Progenitor cell of endocrine pancreas (in vitro differentiated cells): ENCODE measurements around the gene ZFC3H1. TPM values are rescaled to one million over a fixed set of nuclear protein-coding genes. Genes with fewer than 3 reads are reported as not detected.

Experiments used
- DNase-seq: peaks from one replicate; pipeline ENCODE4 v3.0.0; 2021; ENCODE audit warnings: low spot score; ENCODE audit not compliant: unreplicated experiment
- H3K27ac Mint-ChIP-seq: 2 replicates; pipeline ENCODE4 v1.8.0; 2021; ENCODE audit warnings: mild to moderate bottlenecking, moderate library complexity, mixed read lengths
- H3K27me3 Mint-ChIP-seq: 2 replicates; pipeline ENCODE4 v1.8.0; 2021; ENCODE audit warnings: mixed read lengths
- H3K36me3 Mint-ChIP-seq: 2 replicates; pipeline ENCODE4 v1.8.0; 2022; ENCODE audit warnings: mixed read lengths; ENCODE audit not compliant: insufficient read depth
- H3K4me1 Mint-ChIP-seq: 2 replicates; pipeline ENCODE4 v1.8.0; 2021; ENCODE audit warnings: low read depth, mixed read lengths
- H3K4me3 Mint-ChIP-seq: 2 replicates; pipeline ENCODE4 v1.8.0; 2021; ENCODE audit warnings: low read depth, mild to moderate bottlenecking, moderate library complexity, mixed read lengths
- H3K9me3 Mint-ChIP-seq: 2 replicates; pipeline ENCODE4 v1.8.0; 2021; ENCODE audit warnings: low read depth, mixed read lengths
- total RNA-seq: library from RNA; stranded (reverse); gene quantifications from 2 replicates; pipeline ENCODE4 v1.2.1, GENCODE V29; 2021
- TF ChIP-seq, protein P1 (sequence below): fragments of 200-600 bp; sonication (generic); IDR thresholded peaks from one replicate; pipeline ENCODE4 v1.5.0; 2021; ENCODE audit warnings: antibody characterized with exemption, mild to moderate bottlenecking; ENCODE audit not compliant: unreplicated experiment

The ZFC3H1 gene
- total RNA-seq, 1 donor from 2014 or later = 54.7 TPM

DNA sequence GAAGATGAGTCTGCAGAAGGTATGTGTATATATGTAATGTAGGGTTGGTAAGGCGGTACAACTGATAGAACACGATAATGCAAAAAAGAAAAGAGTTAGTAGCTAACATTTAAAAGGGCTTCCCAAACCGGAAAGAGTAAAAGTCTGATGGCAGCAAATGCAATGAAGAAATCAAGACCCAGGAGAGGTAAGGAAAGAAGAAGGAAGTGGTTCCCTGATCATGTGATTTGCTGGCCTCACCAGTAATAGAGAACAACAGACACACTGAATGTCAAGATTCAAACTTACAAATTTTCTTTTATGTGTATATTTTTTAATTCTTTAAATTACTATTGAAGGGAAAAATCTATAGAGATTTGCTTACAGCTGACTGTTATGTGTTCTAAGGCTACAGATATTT lies 18.4 kb downstream of the ZFC3H1 start:
- no peaks in the 10 kb centered on the region for H3K27me3 Mint-ChIP-seq
- H3K9me3 Mint-ChIP-seq = no peaks in the 10 kb centered on the region
- H3K27ac Mint-ChIP-seq = no peak overlapping the region
- H3K4me3 Mint-ChIP-seq = no peak overlapping the region
- DNase-seq = no peak
- H3K4me1 Mint-ChIP-seq = peaks cover 13% of the 10 kb centered on the region
- peaks cover 32% of the 10 kb centered on the region for H3K36me3 Mint-ChIP-seq
- TF ChIP-seq, protein P1, sequence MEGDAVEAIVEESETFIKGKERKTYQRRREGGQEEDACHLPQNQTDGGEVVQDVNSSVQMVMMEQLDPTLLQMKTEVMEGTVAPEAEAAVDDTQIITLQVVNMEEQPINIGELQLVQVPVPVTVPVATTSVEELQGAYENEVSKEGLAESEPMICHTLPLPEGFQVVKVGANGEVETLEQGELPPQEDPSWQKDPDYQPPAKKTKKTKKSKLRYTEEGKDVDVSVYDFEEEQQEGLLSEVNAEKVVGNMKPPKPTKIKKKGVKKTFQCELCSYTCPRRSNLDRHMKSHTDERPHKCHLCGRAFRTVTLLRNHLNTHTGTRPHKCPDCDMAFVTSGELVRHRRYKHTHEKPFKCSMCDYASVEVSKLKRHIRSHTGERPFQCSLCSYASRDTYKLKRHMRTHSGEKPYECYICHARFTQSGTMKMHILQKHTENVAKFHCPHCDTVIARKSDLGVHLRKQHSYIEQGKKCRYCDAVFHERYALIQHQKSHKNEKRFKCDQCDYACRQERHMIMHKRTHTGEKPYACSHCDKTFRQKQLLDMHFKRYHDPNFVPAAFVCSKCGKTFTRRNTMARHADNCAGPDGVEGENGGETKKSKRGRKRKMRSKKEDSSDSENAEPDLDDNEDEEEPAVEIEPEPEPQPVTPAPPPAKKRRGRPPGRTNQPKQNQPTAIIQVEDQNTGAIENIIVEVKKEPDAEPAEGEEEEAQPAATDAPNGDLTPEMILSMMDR = no peak

DNA sequence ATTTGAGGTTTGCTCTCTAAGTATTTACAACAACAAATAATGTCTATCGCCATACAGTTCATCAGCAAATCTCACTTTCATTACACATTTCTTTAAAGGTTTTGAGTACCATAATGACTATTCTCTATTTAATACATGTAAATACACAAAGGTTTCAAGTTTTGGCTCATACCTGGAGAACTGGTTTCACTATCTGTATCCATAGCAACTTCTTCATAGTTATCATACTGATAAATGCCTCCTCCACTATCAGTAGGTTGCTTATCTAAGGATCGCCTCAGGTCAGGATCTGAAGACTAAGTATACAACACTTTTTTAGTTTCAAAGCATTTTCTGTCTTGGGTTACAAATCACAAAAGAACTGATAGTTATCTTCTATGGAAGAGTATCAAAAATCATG lies 21.4 kb downstream of the ZFC3H1 start:
- no peak for DNase-seq
- H3K36me3 Mint-ChIP-seq = peaks cover 32% of the 10 kb centered on the region
- H3K9me3 Mint-ChIP-seq = no peaks in the 10 kb centered on the region
- no peak overlapping the region for H3K27ac Mint-ChIP-seq
- TF ChIP-seq, protein P1 = no peak
- H3K27me3 Mint-ChIP-seq = no peaks in the 10 kb centered on the region
- H3K4me1 Mint-ChIP-seq = peaks cover 13% of the 10 kb centered on the region
- peak overlapping the region; percentile 16 for H3K4me3 Mint-ChIP-seq

GRCh38 chr12:71641390-71641789 lies 22.3 kb downstream of the ZFC3H1 start:
- H3K27me3 Mint-ChIP-seq = no peaks in the 10 kb centered on the region
- H3K4me3 Mint-ChIP-seq = no peak overlapping the region
- H3K4me1 Mint-ChIP-seq = peaks cover 13% of the 10 kb centered on the region
- no peak for DNase-seq
- no peak overlapping the region for H3K27ac Mint-ChIP-seq
- peaks cover 34% of the 10 kb centered on the region for H3K36me3 Mint-ChIP-seq
- TF ChIP-seq, protein P1 = no peak
- H3K9me3 Mint-ChIP-seq = no peaks in the 10 kb centered on the region

DNA sequence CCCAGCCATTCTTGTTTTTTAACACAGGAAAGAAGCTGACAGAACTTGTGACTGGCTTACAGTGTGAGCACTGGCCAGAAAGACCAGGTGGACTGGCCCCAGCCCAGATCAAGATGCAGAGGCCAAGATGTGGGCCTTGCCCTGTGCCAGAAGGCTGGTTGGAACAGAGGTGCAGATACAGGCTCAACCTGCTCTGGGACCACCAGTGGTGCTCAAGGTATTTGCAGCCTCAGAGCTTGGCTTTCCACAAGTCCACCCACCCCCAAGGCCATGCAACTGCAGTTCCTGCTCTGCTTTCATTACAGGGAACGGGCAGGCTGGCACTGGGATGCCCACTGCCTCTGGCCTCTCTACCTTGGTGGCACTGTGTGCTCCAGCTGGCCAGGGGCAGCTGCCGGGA lies 23.3 kb downstream of the ZFC3H1 start:
- H3K36me3 Mint-ChIP-seq = peaks cover 35% of the 10 kb centered on the region

GRCh38 chr12:71639341-71639760 lies 24.3 kb downstream of the ZFC3H1 start:
- Mint-ChIP-seq H3K9me3 (no peaks in the 10 kb centered on the region), H3K36me3 (peaks cover 37% of the 10 kb centered on the region), H3K27me3 (no peaks in the 10 kb centered on the region), H3K4me1 (peaks cover 13% of the 10 kb centered on the region), H3K27ac (no peak overlapping the region), H3K4me3 (no peak overlapping the region)
- TF ChIP-seq, protein P1 = peak; percentile 26
- no peak for DNase-seq

More for the DNA sequence above, 23.3 kb downstream of the ZFC3H1 start:
- no peak overlapping the region for H3K27ac Mint-ChIP-seq
- H3K4me1 Mint-ChIP-seq = peaks cover 13% of the 10 kb centered on the region
- TF ChIP-seq, protein P1 = no peak
- no peaks in the 10 kb centered on the region for H3K9me3 Mint-ChIP-seq
- H3K27me3 Mint-ChIP-seq = no peaks in the 10 kb centered on the region
- DNase-seq = no peak
- H3K4me3 Mint-ChIP-seq = no peak overlapping the region
